Parathyroid adenoma (tissue), 2 donors: ENCODE data around the gene DCLK1.

Experiments used
- H2AFZ ChIP-seq: fragments of 300-600 bp; sonication (generic); one replicate; pipeline ENCODE4 v1.7.0; 2017; ENCODE audit warnings: antibody characterized with exemption, mild to moderate bottlenecking
- H3K27ac ChIP-seq: fragments of 300-600 bp; sonication (generic); one replicate; pipeline ENCODE4 v1.7.0; 2017
- H3K27me3 ChIP-seq: fragments of 300-600 bp; sonication (generic); one replicate; pipeline ENCODE4 v1.7.0; 2017; ENCODE audit warnings: low read length; ENCODE audit not compliant: control insufficient read depth, insufficient read depth
- H3K36me3 ChIP-seq: fragments of 300-600 bp; sonication (generic); one replicate; pipeline ENCODE4 v1.7.0; 2017; ENCODE audit warnings: low read length; ENCODE audit not compliant: control insufficient read depth, insufficient read depth
- H3K4me1 ChIP-seq: fragments of 300-600 bp; sonication (generic); one replicate; pipeline ENCODE4 v1.7.0; 2017; ENCODE audit warnings: control low read depth
- H3K4me2 ChIP-seq: fragments of 300-600 bp; sonication (generic); one replicate; pipeline ENCODE4 v1.7.0; 2017; ENCODE audit warnings: low read length
- H3K4me3 ChIP-seq: fragments of 300-600 bp; sonication (generic); one replicate; pipeline ENCODE4 v1.7.0; 2017; ENCODE audit warnings: low read depth, low read length
- H3K79me2 ChIP-seq: fragments of 300-600 bp; sonication (generic); one replicate; pipeline ENCODE4 v1.7.0; 2017; ENCODE audit warnings: control low read depth
- H3K9ac ChIP-seq: fragments of 300-600 bp; sonication (generic); one replicate; pipeline ENCODE4 v1.7.0; 2017; ENCODE audit warnings: mild to moderate bottlenecking
- H3K9me3 ChIP-seq: fragments of 300-600 bp; sonication (generic); one replicate; pipeline ENCODE4 v1.7.0; 2017; ENCODE audit warnings: low read length; ENCODE audit not compliant: control insufficient read depth
- TF ChIP-seq, protein P1 (sequence below): fragments of 300-600 bp; sonication (generic); IDR thresholded peaks from one replicate; pipeline ENCODE4 v1.7.0; 2017; ENCODE audit warnings: antibody characterized with exemption, mild to moderate bottlenecking
- donor health status: primary hyperparathyroidism.

DCLK1 gene

DNA sequence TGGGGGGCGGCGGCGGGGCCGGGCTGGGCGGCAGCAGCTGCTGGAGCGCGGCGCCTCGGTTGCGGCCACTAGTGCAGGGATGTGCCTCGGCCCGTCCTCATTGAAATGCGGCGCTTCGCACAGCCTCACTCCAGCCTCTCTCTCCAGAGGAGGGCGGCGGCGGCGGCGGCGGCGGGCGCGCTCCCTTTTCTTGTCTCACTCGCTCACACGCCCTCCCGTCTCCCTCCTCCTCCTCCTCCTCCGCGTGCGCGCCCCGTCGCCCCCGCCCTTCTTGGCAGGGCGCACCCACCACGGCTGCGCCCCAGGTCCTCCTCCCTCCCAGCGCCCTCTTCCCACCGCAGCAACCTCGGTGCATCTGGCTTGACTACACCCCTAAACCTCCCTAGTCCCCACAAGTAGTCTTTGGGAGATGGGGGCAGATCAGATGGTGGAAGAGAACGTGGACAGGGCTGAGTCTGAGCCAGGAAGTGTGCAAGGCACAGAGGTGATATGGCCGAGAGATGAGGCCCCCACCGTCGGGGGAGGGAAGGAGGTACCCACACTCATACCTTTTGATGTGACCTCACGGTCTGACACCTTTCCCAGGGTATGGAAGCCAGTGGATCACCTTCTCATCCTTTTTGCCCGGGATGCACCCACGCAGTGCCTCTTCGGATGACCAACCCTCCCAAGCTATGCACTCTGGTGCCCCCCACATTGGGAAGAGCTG lies at the start of gene DCLK1:
Gene DCLK1, minus strand, starts transcription at position 161 of the 709 bp plus-strand sequence.
- Histone ChIP-seq H3K9me3 (no peaks in the 10 kb centered on the region), H3K27ac (peak within 1 kb of the TSS; percentile 39), H3K27me3 (no peaks in the 10 kb centered on the region), H3K79me2 (peaks cover 2% of the 10 kb centered on the region), H3K36me3 (no peaks in the 10 kb centered on the region), H2AFZ (peak within 1 kb of the TSS; percentile 77), H3K4me1 (no peaks in the 10 kb centered on the region), H3K9ac (no peak within 1 kb of the TSS), H3K4me3 (peak within 1 kb of the TSS; percentile 29), H3K4me2 (peak within 1 kb of the TSS; percentile 76)
- TF ChIP-seq, protein P1, sequence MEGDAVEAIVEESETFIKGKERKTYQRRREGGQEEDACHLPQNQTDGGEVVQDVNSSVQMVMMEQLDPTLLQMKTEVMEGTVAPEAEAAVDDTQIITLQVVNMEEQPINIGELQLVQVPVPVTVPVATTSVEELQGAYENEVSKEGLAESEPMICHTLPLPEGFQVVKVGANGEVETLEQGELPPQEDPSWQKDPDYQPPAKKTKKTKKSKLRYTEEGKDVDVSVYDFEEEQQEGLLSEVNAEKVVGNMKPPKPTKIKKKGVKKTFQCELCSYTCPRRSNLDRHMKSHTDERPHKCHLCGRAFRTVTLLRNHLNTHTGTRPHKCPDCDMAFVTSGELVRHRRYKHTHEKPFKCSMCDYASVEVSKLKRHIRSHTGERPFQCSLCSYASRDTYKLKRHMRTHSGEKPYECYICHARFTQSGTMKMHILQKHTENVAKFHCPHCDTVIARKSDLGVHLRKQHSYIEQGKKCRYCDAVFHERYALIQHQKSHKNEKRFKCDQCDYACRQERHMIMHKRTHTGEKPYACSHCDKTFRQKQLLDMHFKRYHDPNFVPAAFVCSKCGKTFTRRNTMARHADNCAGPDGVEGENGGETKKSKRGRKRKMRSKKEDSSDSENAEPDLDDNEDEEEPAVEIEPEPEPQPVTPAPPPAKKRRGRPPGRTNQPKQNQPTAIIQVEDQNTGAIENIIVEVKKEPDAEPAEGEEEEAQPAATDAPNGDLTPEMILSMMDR, result no peak

DNA sequence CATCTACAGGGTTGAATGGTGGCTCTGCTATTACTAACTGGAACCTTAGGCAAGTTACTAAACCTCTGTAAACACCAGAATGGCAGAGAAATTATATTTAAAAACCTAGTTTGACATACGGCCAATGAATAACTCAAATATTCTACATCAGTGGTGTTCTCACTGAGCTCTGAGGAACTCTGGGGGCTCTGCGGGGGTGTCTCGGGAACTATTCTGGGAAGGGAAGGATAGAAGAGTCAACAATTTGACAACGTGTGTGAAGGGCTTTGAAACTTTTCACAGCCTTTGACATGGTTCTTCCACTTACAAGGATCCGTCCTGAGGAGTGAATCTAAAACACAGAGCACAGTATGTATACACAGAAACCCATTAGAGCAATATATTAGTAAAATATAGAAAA lies 44.4 kb upstream of the DCLK1 start:
- TF ChIP-seq, protein P1, result no peak
- no peaks in the 10 kb centered on the region for H3K36me3 ChIP-seq
- H3K27me3 ChIP-seq, result no peaks in the 10 kb centered on the region
- H3K27ac ChIP-seq, result no peak overlapping the region
- H3K79me2 ChIP-seq, result no peaks in the 10 kb centered on the region
- no peak overlapping the region for H3K9ac ChIP-seq
- H3K4me1 ChIP-seq, result no peaks in the 10 kb centered on the region
- no peak overlapping the region for H3K4me3 ChIP-seq
- no peak overlapping the region for H3K4me2 ChIP-seq
- no peaks in the 10 kb centered on the region for H3K9me3 ChIP-seq
- H2AFZ ChIP-seq, result no peak overlapping the region

DNA sequence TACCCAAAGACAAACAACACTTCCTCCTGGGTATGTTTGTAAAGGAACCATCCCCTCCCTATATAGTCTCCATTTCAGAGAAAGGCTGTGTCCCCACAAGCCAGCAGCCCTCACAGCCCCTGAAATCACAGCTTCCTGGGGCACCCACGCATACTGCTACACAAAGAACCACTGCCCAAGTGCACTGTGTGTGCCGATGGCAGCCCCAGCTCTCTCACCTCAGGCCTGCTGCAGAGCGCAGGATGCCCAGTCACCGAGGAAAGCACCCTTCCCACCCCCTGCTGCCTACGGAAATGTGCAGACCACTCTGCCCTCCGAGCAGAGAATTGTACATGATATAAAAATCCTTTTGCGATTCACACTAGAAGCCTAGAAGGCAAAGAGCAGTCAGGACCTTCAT lies 43.7 kb upstream of the DCLK1 start:
- Histone ChIP-seq H3K36me3 (no peaks in the 10 kb centered on the region), H3K4me3 (no peak overlapping the region), H3K4me1 (no peaks in the 10 kb centered on the region), H2AFZ (no peak overlapping the region), H3K27ac (no peak overlapping the region), H3K9me3 (no peaks in the 10 kb centered on the region), H3K9ac (no peak overlapping the region), H3K27me3 (no peaks in the 10 kb centered on the region), H3K4me2 (no peak overlapping the region), H3K79me2 (no peaks in the 10 kb centered on the region)
- TF ChIP-seq, protein P1, result no peak

DNA sequence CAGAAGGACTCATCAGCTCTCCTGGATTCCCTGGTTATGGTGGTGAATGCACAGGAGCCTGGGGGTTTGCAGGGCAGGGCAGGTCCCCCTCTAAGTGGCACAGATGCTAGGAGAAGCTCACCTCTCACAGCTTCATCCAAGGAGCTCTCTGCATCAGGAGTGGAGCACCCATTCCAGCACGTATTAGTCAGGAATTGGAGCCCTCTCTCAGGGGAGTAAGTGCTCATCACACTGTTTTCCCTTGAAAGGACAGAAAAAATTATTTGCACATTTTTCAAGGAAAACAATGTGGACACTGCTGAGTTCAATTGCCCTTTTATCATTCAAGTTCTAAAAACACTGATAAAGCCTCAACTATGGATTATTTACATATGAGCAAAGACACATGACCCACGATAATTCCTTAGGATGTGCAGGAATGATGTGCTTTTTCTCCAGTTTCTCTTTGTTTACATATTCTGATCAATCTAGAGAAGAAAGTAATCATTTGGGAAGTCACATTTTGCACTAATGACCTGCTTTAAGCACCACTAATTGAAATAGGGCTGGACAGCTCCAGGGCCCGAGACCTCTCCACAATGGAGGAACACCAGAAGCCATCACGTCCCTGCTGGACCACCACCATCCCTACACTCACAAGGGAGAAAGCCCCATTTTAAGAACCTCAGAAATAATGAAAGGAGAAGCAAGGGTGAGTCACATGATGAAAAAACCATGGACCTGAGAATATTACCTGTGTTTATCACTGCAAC lies 42.6 kb upstream of the DCLK1 start:
- H3K4me2 ChIP-seq, result no peak overlapping the region
- no peaks in the 10 kb centered on the region for H3K27me3 ChIP-seq

More for the DNA sequence above, 42.6 kb upstream of the DCLK1 start:
- no peak overlapping the region for H3K27ac ChIP-seq
- no peak overlapping the region for H3K9ac ChIP-seq
- H3K36me3 ChIP-seq, result no peaks in the 10 kb centered on the region
- TF ChIP-seq, protein P1, result no peak
- H3K9me3 ChIP-seq, result no peaks in the 10 kb centered on the region
- no peak overlapping the region for H2AFZ ChIP-seq
- no peak overlapping the region for H3K4me3 ChIP-seq
- no peaks in the 10 kb centered on the region for H3K4me1 ChIP-seq
- no peaks in the 10 kb centered on the region for H3K79me2 ChIP-seq
